ENCODE results near the gene BMI1.
"Not testable (repeated sequence)": the region's sequence is repeated elsewhere in the genome, so short reads cannot be mapped to it uniquely, and the experiment has no call there.

BMI1 gene

DNA sequence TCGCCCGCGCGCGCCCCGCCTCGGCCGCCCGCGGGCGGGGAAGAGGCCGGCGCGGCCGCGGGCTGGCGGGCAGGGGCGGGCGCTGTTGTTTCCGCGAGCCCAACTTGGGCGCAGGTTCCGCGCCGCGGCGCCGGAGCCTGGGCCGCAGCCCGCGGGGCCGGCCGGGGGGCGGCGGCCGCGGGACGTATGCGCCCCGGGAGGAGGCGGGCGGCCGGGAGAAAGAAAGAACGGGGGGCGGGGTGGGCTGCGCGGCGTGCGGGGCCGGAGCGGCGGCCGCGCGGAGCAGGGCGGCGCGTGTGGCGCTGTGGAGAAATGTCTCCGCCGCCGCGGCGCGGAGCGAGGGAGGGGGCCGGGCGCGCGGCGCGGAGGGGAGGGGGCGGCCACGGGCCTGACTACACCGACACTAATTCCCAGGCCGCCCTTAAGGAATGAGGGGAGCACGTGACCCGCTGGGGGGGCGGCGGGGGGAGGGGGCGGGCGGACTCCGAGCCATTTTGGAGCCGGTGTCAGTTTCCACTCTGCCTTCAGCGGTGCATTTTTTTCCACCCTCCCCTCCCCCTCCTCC lies at the start of gene BMI1:
Gene BMI1, plus strand, starts transcription at position 509 of the 565 bp plus-strand sequence. CDS start 5,351 bp downstream, outside the sequence.
- DNase-seq: peak; percentile 50 to 77 (median 62)

DNA sequence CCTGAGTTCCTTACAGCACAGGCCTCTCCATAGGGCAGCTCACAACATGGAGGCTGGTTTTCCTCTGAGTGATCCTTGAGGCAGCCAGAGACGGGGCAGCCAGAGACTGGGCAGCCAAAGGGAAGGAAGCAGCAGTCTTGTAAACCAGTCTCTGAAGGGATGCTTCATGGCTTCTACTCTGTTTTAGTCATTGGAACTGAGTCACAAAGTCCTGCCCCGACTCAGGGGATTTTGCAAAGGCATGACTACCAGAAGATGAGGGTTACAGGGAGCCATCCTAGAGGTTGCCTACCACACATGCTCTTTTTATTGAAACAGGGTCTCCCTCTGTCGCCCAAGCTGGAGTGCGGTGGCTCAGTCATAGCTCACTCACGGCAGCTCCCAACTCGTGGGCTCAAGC lies 49.1 kb upstream of the BMI1 start:
- peak; percentile 13 to 21 (median 13) for DNase-seq

DNA sequence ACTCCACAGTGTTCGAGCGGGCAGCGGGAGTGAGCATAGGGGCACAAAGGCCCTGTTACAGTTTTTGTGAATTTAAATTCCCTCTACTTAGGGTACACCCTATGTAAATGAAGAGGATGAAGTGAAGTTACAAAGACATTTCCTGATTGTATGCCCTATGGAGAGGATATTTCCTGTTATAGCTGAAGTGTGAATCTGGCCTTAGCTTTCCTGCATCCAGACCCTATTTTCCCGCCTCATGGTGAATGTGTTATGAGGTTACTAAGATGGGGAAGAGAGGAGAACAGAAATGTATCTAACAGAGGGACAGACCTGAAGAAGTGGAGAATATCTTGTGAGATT lies 42.5 kb upstream of the BMI1 start:
- no peak for DNase-seq

DNA sequence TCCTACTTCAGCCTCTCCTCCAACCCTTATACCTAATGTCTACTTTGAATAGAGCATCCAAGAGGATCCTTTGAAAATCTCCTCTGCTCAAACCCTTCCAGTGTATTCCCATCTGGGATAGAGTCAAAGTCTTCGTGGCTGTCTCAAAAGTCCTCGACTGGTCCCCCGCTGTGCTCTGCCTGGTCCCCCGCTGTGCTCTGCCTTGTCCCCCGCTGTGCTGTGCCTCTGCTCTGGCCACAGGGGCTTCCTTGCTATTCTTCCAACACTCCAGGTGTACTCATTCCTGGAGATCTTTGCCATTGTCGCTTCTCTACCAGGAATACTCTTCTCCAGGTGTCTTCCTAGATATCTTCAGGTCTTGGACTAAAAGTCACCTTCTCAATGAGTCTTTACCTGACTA lies 40.8 kb upstream of the BMI1 start:
- DNase-seq: no peak

DNA sequence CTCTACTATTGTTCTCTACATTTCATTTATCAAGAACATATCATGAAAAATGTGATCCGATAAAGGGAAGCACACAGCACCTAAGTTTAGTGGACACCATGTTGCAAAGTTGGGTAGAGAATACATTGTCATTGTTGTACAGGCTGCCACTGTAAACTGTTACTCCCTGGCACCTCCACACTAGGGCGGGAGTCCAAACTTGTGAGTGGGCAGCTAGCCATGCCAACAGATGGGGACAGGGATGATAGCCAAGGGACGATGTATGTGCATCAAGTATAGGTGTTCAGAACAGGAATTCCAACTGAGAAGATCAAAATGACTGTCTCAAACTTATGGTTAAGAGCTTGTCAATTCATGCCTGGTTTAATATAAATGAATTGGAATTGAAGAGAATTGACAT lies 35.8 kb upstream of the BMI1 start:
- DNase-seq: no peak

DNA sequence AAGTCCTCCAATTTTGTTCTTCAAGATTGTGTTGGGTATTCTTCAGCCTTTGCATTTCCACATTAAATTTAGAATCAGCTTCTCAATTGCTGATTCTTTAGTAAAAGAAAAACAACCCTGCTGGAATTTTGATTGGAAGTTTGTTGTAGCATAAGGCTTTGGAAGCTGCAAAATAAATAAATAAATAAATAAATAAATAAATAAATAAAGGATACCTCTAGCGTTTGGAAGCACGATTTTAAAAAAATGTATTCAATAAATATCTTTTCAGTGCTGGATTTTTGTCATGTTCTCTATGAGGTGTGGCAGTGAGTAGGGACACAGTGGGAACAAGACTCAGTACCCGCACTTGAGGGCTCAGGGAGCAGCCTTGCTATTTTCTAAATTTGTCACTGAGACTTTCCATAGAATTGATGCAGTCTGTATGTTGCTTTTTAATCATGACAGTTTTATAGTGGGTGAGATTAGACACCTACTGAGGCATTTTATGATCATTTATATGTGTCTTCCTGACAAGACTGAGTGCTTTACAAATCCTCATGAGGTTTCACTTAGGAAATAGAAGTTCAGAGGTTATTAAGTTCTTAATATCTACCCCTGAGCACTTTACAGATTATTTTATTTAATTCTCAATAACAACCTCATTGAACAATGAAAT lies 27.0 kb upstream of the BMI1 start:
- DNase-seq: no peak

DNA sequence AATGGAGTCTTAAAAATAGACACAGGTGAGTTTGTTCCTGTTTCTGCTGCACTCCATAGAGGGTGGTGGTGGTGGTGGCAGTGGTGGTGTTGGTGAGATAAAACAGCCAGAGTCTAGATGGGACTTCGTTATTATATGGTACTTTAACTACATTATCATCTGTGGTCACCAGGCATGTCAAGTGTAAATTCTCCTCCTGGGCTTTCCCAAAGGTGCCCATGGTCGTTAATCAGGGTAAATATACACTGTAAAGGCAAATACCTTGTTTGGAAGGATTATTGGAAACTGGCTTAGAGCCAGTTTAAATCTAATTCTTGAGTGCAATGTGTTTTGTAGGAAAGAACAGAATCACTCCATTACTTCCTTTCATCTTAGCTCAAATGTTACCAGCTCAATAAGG lies 26.2 kb upstream of the BMI1 start:
- no peak for DNase-seq

DNA sequence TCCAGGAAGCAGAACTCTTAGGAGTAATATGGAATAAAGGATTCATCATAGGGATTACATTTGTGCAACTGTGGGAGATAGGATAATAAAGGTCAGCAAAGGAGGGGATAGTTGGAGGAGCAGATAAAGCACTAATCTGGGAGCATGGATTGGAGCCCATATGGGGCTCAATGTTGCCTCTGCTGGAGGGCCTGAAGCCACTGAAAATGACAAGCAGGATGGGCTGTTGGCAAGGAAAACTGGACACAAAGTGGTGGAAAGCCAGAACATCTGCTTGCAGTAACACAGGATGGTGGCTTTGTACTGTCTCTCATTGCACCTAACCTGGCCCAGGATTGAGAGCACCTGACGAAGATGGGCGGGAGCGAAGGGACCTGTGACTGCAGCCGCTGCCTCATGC lies 19.7 kb upstream of the BMI1 start:
- no peak for DNase-seq

DNA sequence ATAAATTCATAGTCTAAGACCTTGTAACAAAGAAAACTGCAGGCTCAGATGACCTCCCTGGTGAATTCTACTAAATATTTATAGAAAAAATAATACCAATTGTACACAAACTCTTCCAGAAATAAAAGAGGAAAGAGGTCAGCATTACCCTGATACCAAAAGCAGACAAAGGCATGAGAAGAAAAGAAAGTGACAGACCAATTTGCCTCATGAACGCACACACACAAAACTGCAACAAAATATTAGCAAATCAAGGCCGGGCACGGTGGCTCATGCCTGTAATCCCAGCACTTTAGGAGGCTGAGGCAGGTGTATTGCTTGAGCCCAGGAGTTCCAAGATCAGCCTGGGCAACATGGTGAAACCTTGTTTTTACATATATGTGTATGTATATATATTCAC lies 17.4 kb upstream of the BMI1 start:
- no peak for DNase-seq

DNA sequence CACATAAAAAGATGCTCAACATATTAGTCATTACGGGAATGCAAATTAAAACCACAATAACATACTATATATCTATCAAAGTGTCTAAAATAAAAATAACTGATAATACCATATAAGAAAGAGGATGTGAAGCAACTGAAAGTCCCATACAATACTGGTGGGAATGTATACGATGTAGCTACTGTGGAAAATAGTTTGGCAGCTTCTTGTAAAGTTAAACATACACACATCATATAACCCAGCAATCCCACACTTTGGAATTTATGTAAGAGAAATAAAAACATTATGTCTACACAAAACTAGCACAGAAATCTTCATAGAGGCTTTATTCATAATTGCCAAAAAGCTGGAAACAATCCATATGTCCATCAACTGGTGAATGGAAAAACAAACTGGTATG lies 15.2 kb upstream of the BMI1 start:
- DNase-seq: no peak

DNA sequence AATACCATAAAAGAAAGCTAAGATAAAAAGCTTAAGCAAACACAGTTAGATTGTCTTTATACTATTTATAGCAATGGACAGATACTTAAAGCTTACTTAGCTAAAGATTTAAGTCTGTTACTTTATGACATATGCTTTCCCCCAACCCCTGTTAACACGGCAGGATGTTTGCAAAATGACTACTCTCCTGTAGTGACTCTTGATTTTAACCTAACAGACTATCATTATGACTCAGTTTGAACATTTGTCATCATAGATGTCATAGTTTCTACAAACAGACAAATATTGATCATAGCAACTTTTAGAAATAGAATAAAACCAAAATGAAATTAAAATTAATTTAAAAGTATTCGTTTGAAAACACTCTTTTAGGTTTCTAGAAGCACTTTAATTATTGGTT lies 12.5 kb upstream of the BMI1 start:
- peak in 2 of 3 donors; percentile 7 to 27 for DNase-seq

DNA sequence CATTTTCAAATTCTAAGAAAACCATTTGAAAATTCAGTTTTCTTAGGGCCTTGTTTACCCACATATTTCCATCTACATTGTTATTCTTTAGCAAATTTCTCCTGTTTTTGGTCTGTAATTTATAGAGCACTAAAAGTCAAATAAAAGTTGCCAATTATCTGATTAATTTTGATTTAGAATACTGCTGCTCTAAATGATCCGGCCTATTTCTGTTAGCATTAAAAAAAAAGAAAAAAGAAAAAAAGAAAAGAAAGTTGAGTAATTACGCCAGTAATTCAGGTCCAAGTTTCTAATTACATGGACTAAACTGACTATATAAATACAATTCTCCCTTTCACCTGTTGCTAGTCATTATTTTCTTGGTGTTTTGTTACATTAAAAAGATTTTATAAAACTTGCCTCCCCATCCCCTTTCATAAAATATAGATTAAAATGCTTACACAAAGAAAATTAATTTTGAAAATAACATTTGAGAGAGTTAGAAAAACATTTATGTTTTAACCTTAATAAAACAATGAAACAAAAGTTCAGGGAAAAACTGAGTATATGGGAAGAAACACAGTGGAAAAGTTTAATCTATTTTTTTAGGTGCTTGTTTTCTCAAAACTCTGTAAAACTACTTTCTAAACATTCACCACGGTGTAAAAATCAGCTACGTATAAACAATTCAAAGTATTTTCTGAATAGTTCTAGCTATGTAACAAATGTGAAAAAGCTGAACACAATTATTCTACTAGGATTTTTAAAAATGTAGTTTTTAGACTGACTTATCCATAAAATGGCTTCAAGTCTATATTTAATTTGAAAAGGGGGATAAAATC lies 11.5 kb upstream of the BMI1 start:
- DNase-seq: no peak

DNA sequence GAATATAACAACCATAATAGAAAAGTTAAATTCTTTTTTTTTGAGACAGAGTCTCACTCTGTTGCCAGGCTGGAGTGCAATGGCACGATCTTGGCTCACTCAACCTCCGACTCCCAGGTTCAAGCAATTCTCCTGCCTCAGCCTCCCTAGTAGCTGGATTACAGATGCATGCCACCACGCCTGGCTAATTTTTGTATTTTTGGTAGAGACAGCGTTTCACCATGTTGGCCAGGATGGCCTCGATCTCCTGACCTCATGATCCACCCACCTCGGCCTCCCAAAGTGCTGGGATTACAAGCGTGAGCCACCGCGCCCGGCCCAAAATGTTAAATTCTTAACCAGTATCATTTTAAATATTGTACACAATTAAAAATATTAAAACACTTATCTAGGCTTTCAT lies 10.9 kb upstream of the BMI1 start:
- DNase-seq: not testable (repeated sequence)

DNA sequence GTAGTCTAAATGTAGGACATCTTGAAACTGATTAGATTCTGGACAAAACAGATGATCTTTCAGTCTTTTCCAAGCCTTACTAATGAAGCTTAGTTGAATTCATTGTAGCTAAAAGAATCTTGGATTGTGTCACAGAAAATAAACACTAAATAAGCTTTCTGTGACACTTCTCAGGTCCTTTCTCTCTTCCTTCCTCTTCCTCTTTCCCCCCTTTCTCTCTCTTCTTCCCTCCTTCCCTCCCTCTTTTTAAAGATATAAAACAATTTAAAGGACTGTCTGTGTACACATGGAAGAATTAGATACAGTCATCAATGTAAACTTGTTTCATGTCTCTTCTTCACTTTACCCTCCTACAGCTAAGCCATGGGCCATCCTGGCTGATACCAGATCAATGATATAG lies 10.0 kb upstream of the BMI1 start:
- DNase-seq: no peak

DNA sequence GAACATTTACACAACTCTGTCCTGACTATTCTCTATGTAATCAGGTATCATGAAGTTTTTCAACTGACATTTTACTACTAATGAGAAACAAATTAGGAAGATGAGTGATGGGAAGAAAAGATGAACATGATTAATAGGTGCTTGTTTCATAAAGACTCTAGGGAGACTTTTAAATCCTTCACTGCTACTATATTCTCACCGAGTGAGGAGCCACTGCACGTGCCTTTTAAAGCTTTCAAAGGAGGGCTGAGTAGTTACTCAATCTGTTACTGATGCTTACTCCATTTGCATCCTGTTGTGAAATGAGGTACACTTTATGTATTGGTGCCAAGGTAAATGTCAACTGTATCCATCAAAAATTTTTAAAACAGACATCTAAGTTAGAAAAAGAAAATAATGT lies 6.0 kb upstream of the BMI1 start:
- DNase-seq: no peak

DNA sequence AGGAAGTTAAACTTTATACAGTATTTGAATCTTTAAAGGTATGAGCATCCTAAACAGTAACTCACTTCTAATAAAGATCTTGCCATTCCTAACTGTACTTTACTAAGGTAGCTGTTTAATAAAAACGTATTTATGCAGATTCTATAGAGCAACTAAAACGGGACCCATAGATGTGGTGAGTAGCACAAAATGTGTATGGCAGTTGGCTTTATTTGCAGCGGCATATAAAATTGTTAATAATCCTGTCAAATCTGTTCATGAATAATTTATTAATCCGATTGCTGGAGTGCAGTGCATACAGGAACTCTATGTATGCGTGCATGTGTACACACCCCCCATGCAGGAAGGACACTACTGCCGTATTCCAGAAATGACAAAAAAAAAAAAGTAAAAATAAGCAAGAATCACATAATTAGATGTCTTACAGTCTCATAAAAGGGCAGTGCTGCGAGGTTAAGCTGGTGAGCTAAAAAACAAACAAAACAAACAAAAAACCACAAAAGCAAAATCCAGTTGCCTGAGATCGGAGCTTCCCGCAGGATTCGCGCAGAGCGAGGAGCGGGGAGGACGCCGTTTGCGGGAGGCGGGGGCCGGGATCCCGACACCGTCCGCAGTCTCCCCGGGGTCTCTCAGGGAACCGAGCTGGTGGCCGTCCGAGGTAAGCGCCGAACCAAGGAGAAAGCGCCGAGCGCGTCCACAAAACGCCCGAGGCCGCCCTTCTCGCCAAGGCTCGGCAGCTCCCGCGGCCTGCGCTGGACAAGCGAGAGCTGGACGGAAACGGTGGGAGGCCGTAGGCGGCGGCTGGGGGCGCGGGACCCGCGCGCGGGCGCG lies 5.2 kb upstream of the BMI1 start:
- DNase-seq: peak in 1 of 3 donors; percentile 18

DNA sequence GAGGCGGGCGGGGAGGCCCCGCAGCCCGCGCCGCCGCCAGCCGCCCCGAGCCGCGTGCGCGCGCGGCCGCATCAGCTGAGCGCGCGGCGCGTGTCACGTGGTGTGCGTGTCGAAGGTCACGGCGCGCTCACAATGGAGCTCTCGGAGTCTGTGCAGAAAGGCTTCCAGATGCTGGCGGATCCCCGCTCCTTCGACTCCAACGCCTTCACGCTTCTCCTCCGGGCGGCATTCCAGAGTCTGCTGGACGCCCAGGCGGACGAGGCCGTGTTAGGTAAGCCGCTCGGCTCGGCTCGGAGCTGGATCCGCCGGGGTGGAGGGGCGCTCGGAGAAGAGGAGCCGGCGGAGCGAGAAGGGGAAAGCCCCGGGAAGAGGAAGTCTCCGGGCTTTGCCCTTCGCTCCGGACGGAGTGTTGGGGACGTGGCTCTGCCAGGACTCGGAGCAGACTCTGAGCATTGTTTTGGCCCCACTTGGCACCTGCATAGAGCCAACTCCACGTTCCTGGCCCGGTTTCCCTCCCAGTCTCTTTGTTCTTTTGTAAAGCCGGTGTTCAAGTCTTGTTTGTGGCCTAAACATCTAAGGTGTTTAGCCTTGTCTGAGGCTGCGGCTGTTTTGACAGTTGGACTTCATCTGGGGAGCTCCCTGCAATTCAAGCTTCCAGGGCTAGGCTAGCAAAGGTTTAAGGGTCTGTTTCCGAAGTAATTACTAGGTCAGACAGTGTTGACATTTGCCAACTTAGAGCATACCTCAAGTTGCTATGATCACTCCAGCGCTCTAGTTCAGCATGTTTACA lies 4.4 kb upstream of the BMI1 start, which contains the start of gene COMMD3:
Gene COMMD3, plus strand, starts transcription at position 103 of the 790 bp plus-strand sequence. Its CDS starts 30 bp downstream, at position 133.
- DNase-seq: peak; percentile 87 to 95 (median 94)

DNA sequence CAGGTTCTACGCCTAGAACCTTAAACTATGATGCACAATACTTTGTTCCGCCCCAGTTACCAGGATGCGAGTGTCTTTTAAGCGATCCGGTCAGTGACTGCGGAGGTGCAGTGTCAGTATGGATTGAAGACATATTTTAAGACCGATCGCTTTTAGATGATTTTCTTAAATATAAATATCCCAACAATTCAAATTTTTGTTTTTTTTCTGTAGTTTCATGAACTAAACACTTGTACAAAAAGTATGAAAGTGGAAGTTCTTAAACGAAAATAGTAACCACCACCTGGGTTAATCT lies 3.9 kb upstream of the BMI1 start:
- DNase-seq: peak in 1 of 3 donors; percentile 35

DNA sequence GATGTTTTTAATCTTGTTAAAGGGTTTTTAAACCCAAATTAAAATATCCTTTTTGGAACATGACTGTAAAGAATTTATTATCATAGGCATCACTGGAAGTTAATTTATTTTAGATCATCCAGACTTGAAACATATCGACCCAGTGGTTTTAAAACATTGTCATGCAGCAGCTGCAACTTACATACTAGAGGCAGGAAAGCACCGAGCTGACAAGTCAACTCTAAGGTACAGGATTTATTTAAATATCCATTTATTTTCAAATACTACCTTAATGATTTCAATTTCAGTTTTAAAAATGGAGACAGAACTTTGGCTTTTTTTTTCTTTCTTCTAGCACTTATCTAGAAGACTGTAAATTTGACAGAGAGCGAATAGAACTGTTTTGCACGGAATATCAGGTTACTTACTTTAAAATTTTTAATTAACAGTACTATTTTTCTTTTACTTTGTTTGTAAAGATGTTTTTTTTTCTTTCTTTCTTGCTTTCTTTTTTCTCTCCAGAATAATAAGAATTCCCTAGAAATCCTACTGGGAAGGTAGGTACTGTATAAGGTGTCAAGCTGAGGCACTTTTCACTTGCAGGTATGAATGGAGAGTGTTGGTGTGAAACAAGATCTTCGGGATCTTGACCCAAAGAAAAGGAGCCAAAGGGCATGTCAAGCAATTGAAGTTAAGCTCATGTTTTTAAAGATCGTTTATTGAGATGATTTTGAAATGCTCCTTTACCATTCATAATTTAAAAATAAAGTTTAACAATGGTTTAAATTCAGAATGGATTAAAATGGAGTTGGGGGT lies 2.9 kb upstream of the BMI1 start:
- DNase-seq: no peak

DNA sequence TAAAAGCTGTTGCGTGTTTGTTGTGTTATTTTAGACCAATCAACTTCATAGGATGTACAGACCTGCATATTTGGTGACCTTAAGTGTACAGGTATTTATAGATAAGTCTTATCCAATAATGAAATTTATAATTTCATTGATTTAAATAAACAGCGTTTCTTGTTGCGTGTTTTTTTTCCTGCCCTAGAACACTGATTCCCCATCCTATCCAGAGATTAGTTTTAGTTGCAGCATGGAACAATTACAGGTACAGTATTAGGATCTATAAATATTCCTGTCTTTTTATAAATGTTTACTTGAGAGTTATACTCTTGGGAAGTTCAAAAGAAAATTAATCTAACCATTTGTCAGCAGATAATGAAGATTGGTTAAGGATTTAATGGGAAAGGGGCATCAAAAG lies 2.1 kb upstream of the BMI1 start:
- no peak for DNase-seq

DNA sequence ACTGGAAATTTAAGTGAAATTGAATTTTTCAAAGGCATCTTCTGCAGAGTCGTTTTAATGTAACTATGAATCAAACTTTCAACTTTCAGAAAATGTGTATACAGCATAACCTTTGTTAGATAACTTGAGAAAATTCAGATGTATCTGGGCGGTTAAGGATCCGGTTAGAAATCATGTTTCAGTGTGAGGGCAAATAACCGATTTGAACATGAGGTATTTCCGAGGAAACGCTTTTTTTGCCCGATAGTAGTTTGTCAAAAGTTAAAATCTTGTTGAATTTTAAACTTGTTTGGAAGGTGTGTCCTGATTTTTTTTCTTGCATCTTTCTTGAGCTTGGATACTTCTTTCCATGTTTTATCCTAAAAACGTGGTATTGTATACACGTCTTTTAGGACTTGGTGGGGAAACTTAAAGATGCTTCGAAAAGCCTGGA lies 1.3 kb upstream of the BMI1 start:
- DNase-seq: no peak
